Measurements from ENCODE around the gene ALAS1.
"Not testable (repeated sequence)": the region's sequence is repeated elsewhere in the genome, so short reads cannot be mapped to it uniquely, and the experiment has no call there.

Gene ALAS1

GRCh38 chr3:52177701-52178042 is 20.3 kb upstream of the ALAS1 start:
- no peak for DNase-seq (ENCODE audit: low read depth in 1 of 2, low spot score in 1 of 2)
- Histone ChIP-seq H3K27ac (replicated peaks) (no peak overlapping the region), H3K4me3 (replicated peaks; ENCODE audit: insufficient read depth, low read length) (no peak overlapping the region), H3K27me3 (ENCODE audit: insufficient read depth, poor library complexity, severe bottlenecking) (no peaks in the 10 kb centered on the region)
- no peak for TF ChIP-seq SPI1 (IDR thresholded peaks at IDR 0.05; ENCODE audit: borderline replicate concordance, low read depth)
- TF ChIP-seq POLR2AphosphoS5 (IDR thresholded peaks at IDR 0.05; ENCODE audit: low read depth): no peak
- no peak for TF ChIP-seq GABPA (IDR thresholded peaks at IDR 0.05; ENCODE audit: low read depth)
- TF ChIP-seq REST (IDR thresholded peaks at IDR 0.05; ENCODE audit: insufficient replicate concordance, low read depth): no peak

DNA sequence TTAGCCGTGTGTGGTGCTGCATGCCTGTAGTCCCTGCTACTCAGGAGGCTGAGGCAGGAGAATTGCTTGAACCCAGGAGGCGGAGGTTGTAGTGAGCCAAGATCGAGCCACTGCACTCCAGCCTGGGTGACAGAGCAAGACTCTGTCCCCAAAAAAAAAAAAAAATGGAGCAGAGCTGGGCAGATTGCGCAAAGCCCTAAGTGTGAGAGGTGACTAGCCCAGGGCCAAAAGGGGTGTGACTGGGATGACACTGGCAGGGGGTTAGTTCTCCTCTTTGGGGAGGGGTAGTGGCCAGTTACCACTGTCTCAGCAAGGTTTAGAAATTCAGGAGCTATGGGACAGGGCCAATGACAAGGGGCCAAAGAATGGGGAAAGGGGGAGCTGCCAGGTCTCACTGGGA is 19.8 kb upstream of the ALAS1 start:
- H3K27ac ChIP-seq (replicated peaks); DNase-seq (ENCODE audit: low read depth in 1 of 2, low spot score in 1 of 2); H3K27me3 ChIP-seq (ENCODE audit: insufficient read depth, poor library complexity, severe bottlenecking); H3K4me3 ChIP-seq (replicated peaks; ENCODE audit: insufficient read depth, low read length): not testable (repeated sequence)

DNA sequence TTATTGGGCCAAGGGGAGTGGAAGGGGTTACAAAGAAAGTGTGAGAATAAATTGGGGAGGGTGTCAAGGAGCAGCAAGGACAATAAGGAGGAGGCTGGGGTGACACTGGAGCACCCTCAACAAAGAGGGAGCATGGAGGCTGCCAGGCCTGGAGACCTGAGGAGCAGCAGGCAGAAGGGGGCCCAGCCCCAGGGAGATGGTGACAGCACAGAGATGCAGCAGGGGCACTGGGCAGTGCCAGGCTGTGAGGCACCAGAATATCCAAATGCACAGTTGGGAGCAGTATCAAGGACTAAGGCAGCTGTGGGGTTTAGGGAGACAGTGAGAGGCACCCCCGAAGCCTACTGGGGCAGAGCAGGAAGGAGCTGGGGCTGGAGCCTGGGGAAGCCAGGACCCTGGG is 19.4 kb upstream of the ALAS1 start:
- no peak overlapping the region for H3K27ac ChIP-seq (replicated peaks)
- DNase-seq (ENCODE audit: low read depth in 1 of 2, low spot score in 1 of 2): no peak
- H3K4me3 ChIP-seq (replicated peaks; ENCODE audit: insufficient read depth, low read length): no peak overlapping the region
- no peaks in the 10 kb centered on the region for H3K27me3 ChIP-seq (ENCODE audit: insufficient read depth, poor library complexity, severe bottlenecking)
- TF ChIP-seq GABPA (IDR thresholded peaks at IDR 0.05; ENCODE audit: low read depth): no peak
- TF ChIP-seq CTCF (IDR thresholded peaks at IDR 0.05; ENCODE audit: insufficient read depth, low read length): no peak
- no peak for TF ChIP-seq SPI1 (IDR thresholded peaks at IDR 0.05; ENCODE audit: borderline replicate concordance, low read depth)
- TF ChIP-seq POLR2AphosphoS5 (IDR thresholded peaks at IDR 0.05; ENCODE audit: low read depth): no peak
- no peak for TF ChIP-seq REST (IDR thresholded peaks at IDR 0.05; ENCODE audit: insufficient replicate concordance, low read depth)

GRCh38 chr3:52181543-52181942 is 16.4 kb upstream of the ALAS1 start:
- DNase-seq (ENCODE audit: low read depth in 1 of 2, low spot score in 1 of 2): no peak
- TF ChIP-seq CTCF (IDR thresholded peaks at IDR 0.05; ENCODE audit: insufficient read depth, low read length): no peak
- TF ChIP-seq REST (IDR thresholded peaks at IDR 0.05; ENCODE audit: insufficient replicate concordance, low read depth): no peak
- TF ChIP-seq SPI1 (IDR thresholded peaks at IDR 0.05; ENCODE audit: borderline replicate concordance, low read depth): no peak
- no peak for TF ChIP-seq POLR2AphosphoS5 (IDR thresholded peaks at IDR 0.05; ENCODE audit: low read depth)
- no peak for TF ChIP-seq GABPA (IDR thresholded peaks at IDR 0.05; ENCODE audit: low read depth)
- H3K27ac ChIP-seq (replicated peaks): no peak overlapping the region

More at GRCh38 chr3:52181543-52181942, 16.4 kb upstream of the ALAS1 start:
- no peak overlapping the region for H3K4me3 ChIP-seq (replicated peaks; ENCODE audit: insufficient read depth, low read length)
- H3K27me3 ChIP-seq (ENCODE audit: insufficient read depth, poor library complexity, severe bottlenecking): no peaks in the 10 kb centered on the region
